SJSA1 (cell line): ENCODE measurements around the gene NOL9. TPM values are rescaled to one million over a fixed set of nuclear protein-coding genes. Genes with fewer than 3 reads are reported as not detected.

Experiments used
- DNase-seq, 2 experiments: peaks; one replicate each; pipeline ENCODE4 v3.0.0-alpha.2; 2015 to 2020; ENCODE audit warnings: low spot score in 2 of 2, low read depth in 1 of 2
- H3K27ac ChIP-seq: fragments of 250-450 bp; sonication (Bioruptor Pico); 2 replicates; pipeline ENCODE4 v1.5.1; 2020; ENCODE audit warnings: mild to moderate bottlenecking, moderate library complexity
- H3K27me3 ChIP-seq: fragments of 250-450 bp; sonication (Bioruptor Pico); replicated peaks from 2 replicates; pipeline ENCODE4 v1.5.1; 2020; ENCODE audit warnings: mild to moderate bottlenecking, moderate library complexity
- H3K36me3 ChIP-seq: fragments of 250-450 bp; sonication (Bioruptor Pico); 2 replicates; pipeline ENCODE4 v1.5.1; 2020; ENCODE audit warnings: mild to moderate bottlenecking
- H3K4me1 ChIP-seq: fragments of 250-450 bp; sonication (Bioruptor Pico); replicated peaks from 2 replicates; pipeline ENCODE4 v1.6.1; 2021; ENCODE audit warnings: mild to moderate bottlenecking
- H3K4me3 ChIP-seq: fragments of 250-450 bp; sonication (Bioruptor Pico); 2 replicates; pipeline ENCODE4 v1.5.1; 2020; ENCODE audit warnings: mild to moderate bottlenecking
- H3K9me3 ChIP-seq: fragments of 250-450 bp; sonication (Bioruptor Pico); replicated peaks from 2 replicates; pipeline ENCODE4 v1.5.1; 2020; ENCODE audit warnings: mild to moderate bottlenecking
- total RNA-seq: library from RNA; depleted of rRNA; stranded (reverse); fragments of >200 nt; shearing (Covaris generic); gene quantifications from 2 replicates; pipeline ENCODE4 v1.2.3, GENCODE V29; 2014

The NOL9 gene
- total RNA-seq, 1 experiment from 2014 or later, result 32.0 TPM

- no peaks in the 10 kb centered on the region for H3K9me3 ChIP-seq
- H3K4me1 ChIP-seq, result peaks cover 7% of the 10 kb centered on the region
- H3K27ac ChIP-seq, result no peak overlapping the region
- peaks cover 66% of the 10 kb centered on the region for H3K36me3 ChIP-seq
- H3K27me3 ChIP-seq, result no peaks in the 10 kb centered on the region
- no peak overlapping the region for H3K4me3 ChIP-seq
- no peak for DNase-seq
Measured at GRCh38 chr1:6534248-6534822, 20.0 kb downstream of the NOL9 start.

GRCh38 chr1:6531996-6532395 lies 22.3 kb downstream of the NOL9 start:
- Histone ChIP-seq H3K36me3 (peaks cover 78% of the 10 kb centered on the region), H3K27me3 (no peaks in the 10 kb centered on the region), H3K27ac (no peak overlapping the region), H3K4me3 (no peak overlapping the region), H3K9me3 (no peaks in the 10 kb centered on the region), H3K4me1 (no peaks in the 10 kb centered on the region)
- DNase-seq, result no peak

- no peaks in the 10 kb centered on the region for H3K4me1 ChIP-seq
- peaks cover 88% of the 10 kb centered on the region for H3K36me3 ChIP-seq
- H3K27me3 ChIP-seq, result no peaks in the 10 kb centered on the region
- H3K9me3 ChIP-seq, result no peaks in the 10 kb centered on the region
- no peak overlapping the region for H3K27ac ChIP-seq
- H3K4me3 ChIP-seq, result no peak overlapping the region
- no peak for DNase-seq
Measured at GRCh38 chr1:6530504-6531160, 23.7 kb downstream of the NOL9 start.

GRCh38 chr1:6528492-6528891 lies 25.8 kb downstream of the NOL9 start:
- Histone ChIP-seq H3K4me1 (no peaks in the 10 kb centered on the region), H3K27ac (no peak overlapping the region), H3K36me3 (peaks cover 86% of the 10 kb centered on the region), H3K4me3 (no peak overlapping the region), H3K9me3 (no peaks in the 10 kb centered on the region), H3K27me3 (no peaks in the 10 kb centered on the region)
- no peak for DNase-seq

GRCh38 chr1:6526316-6526715 lies 28.0 kb downstream of the NOL9 start:
- H3K9me3 ChIP-seq, result no peaks in the 10 kb centered on the region
- DNase-seq, result no peak
- peaks cover 64% of the 10 kb centered on the region for H3K36me3 ChIP-seq
- no peaks in the 10 kb centered on the region for H3K4me1 ChIP-seq
- H3K27ac ChIP-seq, result no peak overlapping the region
- H3K27me3 ChIP-seq, result no peaks in the 10 kb centered on the region
- no peak overlapping the region for H3K4me3 ChIP-seq

GRCh38 chr1:6523566-6523965 lies 30.7 kb downstream of the NOL9 start:
- Histone ChIP-seq H3K27me3 (no peaks in the 10 kb centered on the region), H3K27ac (no peak overlapping the region), H3K36me3 (peaks cover 39% of the 10 kb centered on the region), H3K9me3 (no peaks in the 10 kb centered on the region), H3K4me3 (no peak overlapping the region), H3K4me1 (no peaks in the 10 kb centered on the region; the same call in 1 of the 2 replicates)
- no peak for DNase-seq

GRCh38 chr1:6521536-6521935 lies 32.8 kb downstream of the NOL9 start:
- Histone ChIP-seq H3K4me3 (no peak overlapping the region), H3K36me3 (peaks cover 23% of the 10 kb centered on the region)
- DNase-seq, result no peak

GRCh38 chr1:6519935-6520671 lies 34.2 kb downstream of the NOL9 start:
- Histone ChIP-seq H3K36me3 (peaks cover 9% of the 10 kb centered on the region; the same call in 1 of the 2 replicates), H3K4me1 (peaks cover 4% of the 10 kb centered on the region), H3K27ac (no peak overlapping the region), H3K27me3 (no peaks in the 10 kb centered on the region), H3K4me3 (no peak overlapping the region), H3K9me3 (no peaks in the 10 kb centered on the region)
- DNase-seq, result peak in 1 of 2 experiments; percentile 47

More at GRCh38 chr1:6521536-6521935, 32.8 kb downstream of the NOL9 start:
- H3K27me3 ChIP-seq, result no peaks in the 10 kb centered on the region
- no peaks in the 10 kb centered on the region; the same call in 1 of the 2 replicates for H3K4me1 ChIP-seq
- H3K27ac ChIP-seq, result no peak overlapping the region
- H3K9me3 ChIP-seq, result no peaks in the 10 kb centered on the region

GRCh38 chr1:6519491-6519934 lies 34.8 kb downstream of the NOL9 start:
- no peaks in the 10 kb centered on the region for H3K9me3 ChIP-seq
- no peaks in the 10 kb centered on the region for H3K27me3 ChIP-seq
- no peak overlapping the region for H3K4me3 ChIP-seq
- no peak for DNase-seq
- H3K27ac ChIP-seq, result no peak overlapping the region
- H3K4me1 ChIP-seq, result peaks cover 4% of the 10 kb centered on the region
- peaks cover 8% of the 10 kb centered on the region; the same call in 1 of the 2 replicates for H3K36me3 ChIP-seq

- no peak for DNase-seq
Measured at GRCh38 chr1:6517435-6517851, 36.9 kb downstream of the NOL9 start.

GRCh38 chr1:6515771-6516170 lies 38.5 kb downstream of the NOL9 start:
- peak in 1 of 2 experiments; percentile 45 for DNase-seq
- H3K4me3 ChIP-seq, result no peak overlapping the region
- no peak overlapping the region for H3K27ac ChIP-seq
- H3K27me3 ChIP-seq, result no peaks in the 10 kb centered on the region
- no peaks in the 10 kb centered on the region for H3K36me3 ChIP-seq
- H3K4me1 ChIP-seq, result peaks cover 4% of the 10 kb centered on the region
- no peaks in the 10 kb centered on the region for H3K9me3 ChIP-seq

More at GRCh38 chr1:6517435-6517851, 36.9 kb downstream of the NOL9 start:
- H3K4me3 ChIP-seq, result no peak overlapping the region
- H3K4me1 ChIP-seq, result peaks cover 4% of the 10 kb centered on the region
- H3K27ac ChIP-seq, result no peak overlapping the region
- no peaks in the 10 kb centered on the region for H3K9me3 ChIP-seq
- no peaks in the 10 kb centered on the region for H3K36me3 ChIP-seq
- no peaks in the 10 kb centered on the region for H3K27me3 ChIP-seq

GRCh38 chr1:6513320-6513801 lies 41.0 kb downstream of the NOL9 start:
- Histone ChIP-seq H3K27ac (no peak overlapping the region), H3K27me3 (no peaks in the 10 kb centered on the region), H3K9me3 (no peaks in the 10 kb centered on the region), H3K4me3 (no peak overlapping the region), H3K4me1 (peaks cover 4% of the 10 kb centered on the region; the same call in 1 of the 2 replicates), H3K36me3 (no peaks in the 10 kb centered on the region)
- DNase-seq, result peak in 1 of 2 experiments; percentile 38

- H3K4me1 ChIP-seq, result peaks cover 4% of the 10 kb centered on the region; the same call in 1 of the 2 replicates
- H3K27me3 ChIP-seq, result no peaks in the 10 kb centered on the region
- H3K36me3 ChIP-seq, result no peaks in the 10 kb centered on the region
- H3K27ac ChIP-seq, result no peak overlapping the region
- no peak overlapping the region for H3K4me3 ChIP-seq
- peak in 1 of 2 experiments; percentile 40 for DNase-seq
- no peaks in the 10 kb centered on the region for H3K9me3 ChIP-seq
Measured at GRCh38 chr1:6512908-6513280, 41.4 kb downstream of the NOL9 start.
